ENCODE results near the gene RAB5IF. TPM values are rescaled to one million over a fixed set of nuclear protein-coding genes. Genes with fewer than 3 reads are reported as not detected.

RAB5IF gene
- total and polyA plus RNA-seq, 10 of the 15 experiments (the other 5 are each of a cell fraction or from before 2014, with no cell fraction given): 19.4 to 246 (median 92.0) TPM

- TF ChIP-seq PRDM15 (CRISPR knock-in tag; IDR thresholded peaks at IDR 0.05): no peak
- TF ChIP-seq ZNF622 (IDR thresholded peaks at IDR 0.05): no peak
- TF ChIP-seq ZZZ3 (IDR thresholded peaks at IDR 0.05; ENCODE audit: control insufficient read depth, insufficient read length, low read depth): no peak
- no peak for TF ChIP-seq SPI1 (IDR thresholded peaks at IDR 0.05; ENCODE audit: borderline replicate concordance, insufficient read depth, low read depth, low read length)
- TF ChIP-seq GABPA (IDR thresholded peaks at IDR 0.05; ENCODE audit: low read depth): peak; percentile 76
- peak; percentile 89 for TF ChIP-seq RUNX3 (IDR thresholded peaks at IDR 0.05; ENCODE audit: low read length)
- no peak for TF ChIP-seq ZNF384 (IDR thresholded peaks at IDR 0.05; ENCODE audit: borderline replicate concordance, low read depth, low read length)
Measured at GRCh38 chr20:36629719-36630681, 24.4 kb downstream of the RAB5IF start (continued).

- BruUV-seq (replicated peaks): no TSS peak
Measured at GRCh38 chr20:36631646-36632045, 26.1 kb downstream of the RAB5IF start.

More at GRCh38 chr20:36631646-36632045, 26.1 kb downstream of the RAB5IF start:
- TF ChIP-seq ATF3 (IDR thresholded peaks at IDR 0.05; ENCODE audit: borderline replicate concordance, extremely low read depth, low read depth, low read length) (no peak), POLR2A (IDR thresholded peaks at IDR 0.05; ENCODE audit: low read depth, low read length) (no peak), ZNF622 (IDR thresholded peaks at IDR 0.05) (no peak), PBX3 (IDR thresholded peaks at IDR 0.05; ENCODE audit: insufficient replicate concordance, low read depth, low read length) (no peak), NR2C1 (IDR thresholded peaks at IDR 0.05) (no peak), NR2F1 (conservative IDR thresholded peaks at IDR 0.05) (no peak), SUZ12 (IDR thresholded peaks at IDR 0.05; ENCODE audit: unreplicated experiment) (no peak), ESRRA (IDR thresholded peaks at IDR 0.05; ENCODE audit: low read length) (no peak), CBX5 (IDR thresholded peaks at IDR 0.05; ENCODE audit: low read depth) (no peak), POLR2AphosphoS5 (IDR thresholded peaks at IDR 0.05; ENCODE audit: low read length) (no peak)
- RAD21 ChIA-PET (ENCODE audit: unreplicated experiment): no interaction called here
- SMC1A ChIA-PET (ENCODE audit: uncharacterized antibody, unreplicated experiment): no interaction called here
- H4K20me1 ChIP-seq (ENCODE audit: control insufficient read depth, insufficient read depth): no peaks in the 10 kb centered on the region
- H3K79me2 ChIP-seq (ENCODE audit: control insufficient read depth, insufficient read depth, low read length): no peaks in the 10 kb centered on the region
- intact Hi-C loops (cut with micrococcal nuclease; ENCODE audit: unreplicated experiment): no loop called here
- in situ Hi-C loops (cut with MboI): no loop called here
- no peaks in the 10 kb centered on the region for H3K36me3 ChIP-seq (ENCODE audit: control insufficient read depth in 2 of 2, insufficient read depth in 2 of 2, low read length in 1 of 2)
- no peak for FAIRE-seq
- H3K4me3 ChIP-seq: no peak overlapping the region
- H3K27ac ChIP-seq (ENCODE audit: control insufficient read depth, insufficient read depth): no peak overlapping the region
- CTCF ChIA-PET: interaction anchor here (1.1 to 1.7 kb wide), 2 partner anchors 124 to 177 kb away, joined by 3 to 5 read pairs; no protein-coding TSS in a partner anchor
- H3K9me3 ChIP-seq (replicated peaks; ENCODE audit: control insufficient read depth, insufficient read depth, low read length): no peaks in the 10 kb centered on the region
- no peak overlapping the region for H3K4me2 ChIP-seq (ENCODE audit: control insufficient read depth, insufficient read depth)
- no peak overlapping the region for H2AFZ ChIP-seq (ENCODE audit: control insufficient read depth, low read depth, low read length)
- H3K4me1 ChIP-seq (ENCODE audit: control insufficient read depth, insufficient read depth, low read length): peaks cover 12% of the 10 kb centered on the region
- POLR2A ChIA-PET: no interaction called here
- no peaks in the 10 kb centered on the region for H3K27me3 ChIP-seq (replicated peaks in 1 of 2; ENCODE audit: control insufficient read depth in 2 of 2, insufficient read depth in 2 of 2, low read length in 1 of 2)
- 91% methylated on average over 6 of the region's 6 CpGs for WGBS (ENCODE audit: insufficient coverage, insufficient replicate concordance, low lambda C conversion rate, missing lambda C conversion rate)
- H3K9ac ChIP-seq (ENCODE audit: control insufficient read depth, insufficient read depth, low read length): no peak overlapping the region
- ATAC-seq: no peak
- DNase-seq (ENCODE audit: low read depth, low spot score): no peak

All from GM12878 (cell line).